ENCODE measurements around the gene SF3B3. TPM values are rescaled to one million over a fixed set of nuclear protein-coding genes. Genes with fewer than 3 reads are reported as not detected.

The SF3B3 gene
- total and polyA plus RNA-seq, 2 donors (not counting 1 experiment from before 2014, with no cell fraction given): 67.1 to 266 TPM

DNA sequence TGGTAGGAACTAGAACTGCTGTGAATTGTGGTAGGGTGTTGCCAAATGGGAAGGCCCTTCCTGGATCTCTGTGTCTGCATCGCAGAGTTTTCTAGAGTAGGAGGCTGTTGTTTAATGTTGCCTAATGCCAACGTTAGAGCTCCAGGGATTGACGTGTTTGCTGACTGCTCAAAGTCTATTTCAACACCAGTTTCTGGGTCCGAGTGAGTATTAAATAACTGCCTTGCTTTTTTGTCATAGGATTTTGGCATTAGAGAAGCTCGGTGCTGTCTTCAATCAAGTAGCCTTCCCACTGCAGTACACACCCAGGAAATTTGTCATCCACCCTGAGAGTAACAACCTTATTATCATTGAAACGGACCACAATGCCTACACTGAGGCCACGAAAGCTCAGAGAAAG is 40.0 kb downstream of the SF3B3 start:
- ChIA-PET CTCF (no interaction called here), POLR2A (interaction anchor here (0.7 kb wide), 1 partner anchor 202 kb away, joined by 4 read pairs; no protein-coding TSS in a partner anchor)
- intact Hi-C loops (cut with micrococcal nuclease): no loop called here
- Histone ChIP-seq H3K9me3 (ENCODE audit: control extremely low read depth in 1 of 3, control insufficient read depth in 2 of 3, insufficient read depth in 1 of 3, low read length in 2 of 3) (no peaks in the 10 kb centered on the region), H3K36me3 (replicated peaks in 1 of 2; ENCODE audit: control extremely low read depth in 1 of 2, control insufficient read depth in 1 of 2, extremely low read depth in 1 of 2, insufficient read depth in 2 of 2, low read length in 1 of 2) (peaks cover 13 to 92% of the 10 kb centered on the region in 2 experiments), H3K27me3 (replicated peaks in 1 of 4; ENCODE audit: control extremely low read depth in 1 of 4, control insufficient read depth in 3 of 4, insufficient read depth in 4 of 4, low read length in 3 of 4) (no peaks in the 10 kb centered on the region), H3K79me2 (ENCODE audit: control insufficient read depth, insufficient read depth, low read length) (no peaks in the 10 kb centered on the region), H3K9ac (ENCODE audit: low read length) (no peak overlapping the region), H3K4me1 (ENCODE audit: control insufficient read depth in 2 of 2, insufficient read depth in 2 of 2, low read length in 2 of 2) (no peaks in the 10 kb centered on the region), H3K4me2 (replicated peaks; ENCODE audit: low read depth, low read length, poor library complexity, severe bottlenecking) (no peak overlapping the region), H2AFZ (ENCODE audit: insufficient read depth, low read depth, low read length, poor library complexity, severe bottlenecking) (no peak overlapping the region), H3K27ac (ENCODE audit: low read length in 2 of 2) (no peak overlapping the region), H3K4me3 (ENCODE audit: control extremely low read depth in 1 of 5, extremely low read depth in 1 of 5, insufficient read depth in 1 of 5, low read depth in 2 of 5, low read length in 4 of 5) (no peak overlapping the region), H4K20me1 (ENCODE audit: control insufficient read depth, insufficient read depth, low read length, poor library complexity, severe bottlenecking) (peaks cover 37% of the 10 kb centered on the region)
- TF ChIP-seq EZH2 (IDR thresholded peaks at IDR 0.05; ENCODE audit: borderline replicate concordance, insufficient read depth, low read depth, low read length, poor library complexity, severe bottlenecking): no peak
- TF ChIP-seq, protein P1, sequence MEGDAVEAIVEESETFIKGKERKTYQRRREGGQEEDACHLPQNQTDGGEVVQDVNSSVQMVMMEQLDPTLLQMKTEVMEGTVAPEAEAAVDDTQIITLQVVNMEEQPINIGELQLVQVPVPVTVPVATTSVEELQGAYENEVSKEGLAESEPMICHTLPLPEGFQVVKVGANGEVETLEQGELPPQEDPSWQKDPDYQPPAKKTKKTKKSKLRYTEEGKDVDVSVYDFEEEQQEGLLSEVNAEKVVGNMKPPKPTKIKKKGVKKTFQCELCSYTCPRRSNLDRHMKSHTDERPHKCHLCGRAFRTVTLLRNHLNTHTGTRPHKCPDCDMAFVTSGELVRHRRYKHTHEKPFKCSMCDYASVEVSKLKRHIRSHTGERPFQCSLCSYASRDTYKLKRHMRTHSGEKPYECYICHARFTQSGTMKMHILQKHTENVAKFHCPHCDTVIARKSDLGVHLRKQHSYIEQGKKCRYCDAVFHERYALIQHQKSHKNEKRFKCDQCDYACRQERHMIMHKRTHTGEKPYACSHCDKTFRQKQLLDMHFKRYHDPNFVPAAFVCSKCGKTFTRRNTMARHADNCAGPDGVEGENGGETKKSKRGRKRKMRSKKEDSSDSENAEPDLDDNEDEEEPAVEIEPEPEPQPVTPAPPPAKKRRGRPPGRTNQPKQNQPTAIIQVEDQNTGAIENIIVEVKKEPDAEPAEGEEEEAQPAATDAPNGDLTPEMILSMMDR (IDR thresholded peaks at IDR 0.05): no peak
- ATAC-seq (ENCODE audit: low read depth) (no peak), DNase-seq (no peak)
- no peak overlapping the region for H3K27ac Mint-ChIP-seq
- WGBS (ENCODE audit: insufficient coverage): 90% methylated on average over 3 of the region's 7 CpGs
- no peaks in the 10 kb centered on the region for H3K4me1 Mint-ChIP-seq
- no peak overlapping the region for H3K4me3 Mint-ChIP-seq
- no peaks in the 10 kb centered on the region for H3K27me3 Mint-ChIP-seq
- no peaks in the 10 kb centered on the region for H3K9me3 Mint-ChIP-seq (ENCODE audit: insufficient read depth)

DNA sequence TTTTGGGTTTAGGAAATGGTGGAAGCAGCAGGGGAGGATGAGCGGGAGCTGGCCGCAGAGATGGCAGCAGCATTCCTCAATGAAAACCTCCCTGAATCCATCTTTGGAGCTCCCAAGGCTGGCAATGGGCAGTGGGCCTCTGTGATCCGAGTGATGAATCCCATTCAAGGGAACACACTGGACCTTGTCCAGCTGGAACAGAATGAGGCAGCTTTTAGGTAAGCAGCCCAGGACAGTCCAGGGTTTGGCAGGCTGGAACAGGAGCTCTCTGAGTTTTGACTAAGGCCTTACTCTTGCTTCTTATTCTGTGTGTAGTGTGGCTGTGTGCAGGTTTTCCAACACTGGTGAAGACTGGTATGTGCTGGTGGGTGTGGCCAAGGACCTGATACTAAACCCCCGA is 41.4 kb downstream of the SF3B3 start:
- Histone ChIP-seq H4K20me1 (ENCODE audit: control insufficient read depth, insufficient read depth, low read length, poor library complexity, severe bottlenecking) (peaks cover 33% of the 10 kb centered on the region), H3K4me2 (replicated peaks; ENCODE audit: low read depth, low read length, poor library complexity, severe bottlenecking) (no peak overlapping the region), H3K27ac (ENCODE audit: low read length in 2 of 2) (no peak overlapping the region), H3K27me3 (replicated peaks in 1 of 4; ENCODE audit: control extremely low read depth in 1 of 4, control insufficient read depth in 3 of 4, insufficient read depth in 4 of 4, low read length in 3 of 4) (no peaks in the 10 kb centered on the region), H3K79me2 (ENCODE audit: control insufficient read depth, insufficient read depth, low read length) (no peaks in the 10 kb centered on the region), H2AFZ (ENCODE audit: insufficient read depth, low read depth, low read length, poor library complexity, severe bottlenecking) (no peak overlapping the region), H3K9me3 (ENCODE audit: control extremely low read depth in 1 of 3, control insufficient read depth in 2 of 3, insufficient read depth in 1 of 3, low read length in 2 of 3) (no peaks in the 10 kb centered on the region), H3K4me3 (ENCODE audit: control extremely low read depth in 1 of 5, extremely low read depth in 1 of 5, insufficient read depth in 1 of 5, low read depth in 2 of 5, low read length in 4 of 5) (no peak overlapping the region), H3K9ac (ENCODE audit: low read length) (no peak overlapping the region), H3K36me3 (replicated peaks in 1 of 2; ENCODE audit: control extremely low read depth in 1 of 2, control insufficient read depth in 1 of 2, extremely low read depth in 1 of 2, insufficient read depth in 2 of 2, low read length in 1 of 2) (peaks cover 13 to 93% of the 10 kb centered on the region in 2 experiments), H3K4me1 (ENCODE audit: control insufficient read depth in 2 of 2, insufficient read depth in 2 of 2, low read length in 2 of 2) (no peaks in the 10 kb centered on the region)
- Mint-ChIP-seq H3K4me1 (no peaks in the 10 kb centered on the region), H3K27me3 (no peaks in the 10 kb centered on the region), H3K4me3 (no peak overlapping the region), H3K27ac (no peak overlapping the region), H3K9me3 (ENCODE audit: insufficient read depth) (no peaks in the 10 kb centered on the region)
- POLR2A ChIA-PET: no interaction called here
- intact Hi-C loops (cut with micrococcal nuclease): no loop called here
- CTCF ChIA-PET: interaction anchor here (1.5 kb wide), 1 partner anchor 89 kb away, joined by 4 read pairs; no protein-coding TSS in a partner anchor
- no peak for DNase-seq
- WGBS (ENCODE audit: insufficient coverage): 100% methylated on average over 2 of the region's 4 CpGs
- TF ChIP-seq, protein P1 (IDR thresholded peaks at IDR 0.05): no peak
- ATAC-seq (ENCODE audit: low read depth): no peak
